Epithelial cell of proximal tubule (primary cell): ENCODE data around the gene LDB2. TPM values are rescaled to one million over a fixed set of nuclear protein-coding genes. Genes with fewer than 3 reads are reported as not detected.

ENCODE experiments used
- DNase-seq: peaks from one replicate; pipeline ENCODE4 v3.0.0-alpha.2; 2011; ENCODE audit warnings: low read depth
- H3K4me3 ChIP-seq: 2 replicates; pipeline ENCODE4 v1.5.1; 2011; ENCODE audit warnings: low read depth, mild to moderate bottlenecking, low read length
- total RNA-seq: library from RNA; depleted of rRNA; stranded (reverse); fragments of >200 nt; gene quantifications from 2 replicates; pipeline ENCODE4 v1.2.3, GENCODE V29; 2015
- TF ChIP-seq, protein P1 (sequence below): conservative IDR thresholded peaks from 2 replicates; pipeline ENCODE4 v1.5.1; 2012; ENCODE audit warnings: low read depth, mild to moderate bottlenecking, low read length

The LDB2 gene
- total RNA-seq, 1 donor from 2014 or later, result 0.75 TPM

DNA sequence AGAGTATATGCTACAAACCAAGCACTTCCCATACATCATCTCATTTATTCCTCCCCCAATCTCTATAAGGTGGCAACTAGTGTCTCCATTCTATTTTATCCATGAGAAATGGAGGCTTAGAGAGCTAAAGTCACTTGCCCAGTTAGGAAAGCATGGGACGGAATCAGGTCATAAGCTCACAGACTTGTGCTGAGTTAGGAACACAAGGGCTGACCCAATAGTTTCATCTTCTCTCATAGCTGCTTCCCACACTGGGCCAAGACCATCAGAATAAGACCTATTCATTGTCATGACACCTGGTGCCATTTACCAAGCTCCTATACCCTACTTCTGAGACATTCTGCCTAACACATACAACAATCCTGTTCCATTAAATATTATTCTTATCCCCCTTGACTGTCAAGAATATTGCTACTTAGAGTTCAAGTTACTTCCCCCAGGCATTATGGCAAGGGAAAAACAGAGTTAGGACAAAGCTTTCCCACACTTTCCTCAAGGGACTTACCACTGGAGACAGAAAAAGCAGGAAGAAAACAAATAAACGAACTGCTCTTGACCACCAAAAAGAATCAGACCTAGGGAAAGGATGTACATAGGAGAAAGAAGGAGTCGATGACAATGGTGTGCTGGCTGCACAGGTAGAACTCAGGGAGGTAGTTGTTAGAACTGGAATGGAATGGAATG lies 167.8 kb downstream of the LDB2 start:
- DNase-seq, result no peak
- TF ChIP-seq, protein P1, sequence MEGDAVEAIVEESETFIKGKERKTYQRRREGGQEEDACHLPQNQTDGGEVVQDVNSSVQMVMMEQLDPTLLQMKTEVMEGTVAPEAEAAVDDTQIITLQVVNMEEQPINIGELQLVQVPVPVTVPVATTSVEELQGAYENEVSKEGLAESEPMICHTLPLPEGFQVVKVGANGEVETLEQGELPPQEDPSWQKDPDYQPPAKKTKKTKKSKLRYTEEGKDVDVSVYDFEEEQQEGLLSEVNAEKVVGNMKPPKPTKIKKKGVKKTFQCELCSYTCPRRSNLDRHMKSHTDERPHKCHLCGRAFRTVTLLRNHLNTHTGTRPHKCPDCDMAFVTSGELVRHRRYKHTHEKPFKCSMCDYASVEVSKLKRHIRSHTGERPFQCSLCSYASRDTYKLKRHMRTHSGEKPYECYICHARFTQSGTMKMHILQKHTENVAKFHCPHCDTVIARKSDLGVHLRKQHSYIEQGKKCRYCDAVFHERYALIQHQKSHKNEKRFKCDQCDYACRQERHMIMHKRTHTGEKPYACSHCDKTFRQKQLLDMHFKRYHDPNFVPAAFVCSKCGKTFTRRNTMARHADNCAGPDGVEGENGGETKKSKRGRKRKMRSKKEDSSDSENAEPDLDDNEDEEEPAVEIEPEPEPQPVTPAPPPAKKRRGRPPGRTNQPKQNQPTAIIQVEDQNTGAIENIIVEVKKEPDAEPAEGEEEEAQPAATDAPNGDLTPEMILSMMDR, result no peak
- no peak overlapping the region for H3K4me3 ChIP-seq

DNA sequence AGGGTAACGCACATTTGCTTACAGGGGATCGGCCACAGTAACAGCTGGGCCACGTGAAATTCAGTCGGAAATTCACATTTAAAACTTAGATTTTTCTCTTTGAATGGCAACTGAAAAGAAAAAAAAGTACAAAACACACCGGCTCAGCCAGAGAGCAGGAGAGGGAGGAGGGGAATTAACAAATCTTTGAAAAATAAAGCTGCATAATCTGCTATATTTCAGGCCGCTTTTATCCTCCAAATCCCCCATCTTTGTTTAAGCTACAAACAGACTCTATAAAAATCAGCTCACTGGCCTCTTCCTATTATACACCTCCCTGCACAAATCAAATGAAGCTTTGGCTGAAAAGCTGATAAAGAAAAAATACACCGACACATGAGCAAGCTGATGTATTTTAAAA lies 169.1 kb downstream of the LDB2 start:
- TF ChIP-seq, protein P1, result no peak
- no peak for DNase-seq
- no peak overlapping the region for H3K4me3 ChIP-seq

DNA sequence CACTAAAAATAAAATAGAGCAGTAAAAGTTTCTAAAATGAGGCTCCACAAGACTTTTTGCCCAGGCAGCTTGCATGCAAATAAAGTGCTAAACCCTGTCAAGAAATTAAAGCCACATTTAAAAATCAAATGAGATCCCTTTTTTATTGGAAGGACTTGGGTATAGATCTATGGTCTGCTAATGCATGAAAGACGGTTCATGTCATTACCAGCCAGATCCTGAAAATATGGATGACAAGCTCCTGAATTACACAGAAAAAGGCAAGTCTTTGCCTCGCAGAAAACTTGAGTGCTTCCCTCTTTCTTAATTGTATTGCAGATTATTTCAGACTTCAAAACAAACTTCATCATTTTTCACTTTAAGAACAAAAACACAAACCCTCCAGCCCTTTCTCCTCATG lies 169.6 kb downstream of the LDB2 start:
- TF ChIP-seq, protein P1, result no peak
- DNase-seq, result no peak
- H3K4me3 ChIP-seq, result no peak overlapping the region

DNA sequence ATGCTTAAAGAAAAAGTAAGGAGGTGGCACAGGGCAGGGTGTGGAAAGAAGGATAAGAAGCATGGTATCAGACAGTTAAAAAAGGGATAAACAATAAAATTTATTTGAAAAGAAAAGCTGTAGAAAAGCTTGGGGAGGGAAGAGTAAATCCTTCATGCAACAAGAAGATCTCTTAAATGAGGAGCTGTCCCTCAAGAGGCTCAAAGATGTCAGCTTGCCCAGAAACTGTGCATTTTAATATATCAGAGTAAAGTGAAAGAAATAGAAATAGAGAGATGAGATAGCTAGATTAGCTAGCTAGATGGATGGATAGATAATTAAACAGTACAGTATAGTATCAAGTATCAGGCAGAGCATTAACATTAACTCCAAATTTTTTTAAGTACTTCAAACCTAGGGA lies 170.3 kb downstream of the LDB2 start:
- DNase-seq, result no peak
- H3K4me3 ChIP-seq, result no peak overlapping the region
- TF ChIP-seq, protein P1, result no peak

DNA sequence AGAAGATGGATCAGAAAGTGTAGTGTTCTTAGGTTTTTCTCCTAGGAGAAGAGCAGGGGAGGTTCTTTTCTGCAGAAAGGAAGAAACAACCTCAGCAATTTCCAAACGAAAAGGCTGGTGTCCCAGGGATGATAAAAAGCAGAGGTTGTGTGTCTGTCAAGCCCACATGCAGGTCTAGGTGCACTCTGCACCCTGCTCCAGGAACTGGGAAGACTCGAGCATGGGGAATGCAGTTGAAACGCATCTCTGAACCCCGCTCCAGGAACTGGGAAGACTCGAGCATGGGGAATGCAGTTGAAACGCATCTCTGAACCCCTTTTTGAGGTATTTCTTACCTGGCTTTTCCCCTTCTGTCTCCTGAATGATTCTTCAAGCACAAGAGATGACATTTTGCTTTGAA lies 171.2 kb downstream of the LDB2 start:
- H3K4me3 ChIP-seq, result no peak overlapping the region
- DNase-seq, result no peak
- TF ChIP-seq, protein P1, result no peak

DNA sequence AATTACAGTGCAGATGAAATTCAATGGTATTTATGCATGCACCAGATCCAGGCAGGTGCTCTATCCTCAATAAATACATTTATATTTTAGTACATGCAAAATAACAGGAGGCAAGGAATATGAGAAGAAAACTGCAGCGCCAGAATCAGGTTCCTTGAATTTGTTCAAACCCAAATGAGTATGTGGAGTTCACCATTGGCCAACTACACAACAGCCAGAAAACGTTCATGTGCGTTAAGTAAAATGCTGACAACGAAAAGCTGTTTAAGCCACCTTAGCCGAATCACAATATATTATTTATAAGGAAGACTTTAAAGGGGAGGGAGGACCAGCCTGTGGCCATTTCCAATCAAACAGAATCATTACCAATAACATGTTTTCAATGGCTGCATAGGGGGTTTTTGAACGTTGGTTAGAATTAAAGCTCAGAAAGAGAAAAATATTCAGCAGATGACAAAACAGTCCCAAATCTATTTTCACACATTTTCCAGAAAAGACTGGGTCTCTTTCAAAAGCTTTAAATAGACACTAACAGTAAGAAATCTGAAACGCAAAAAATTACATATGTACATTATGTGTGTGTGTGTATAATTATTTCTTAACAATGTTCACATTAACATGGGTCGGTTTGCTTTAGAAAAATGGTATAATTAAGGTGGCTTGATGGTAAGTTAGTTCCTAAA lies 171.9 kb downstream of the LDB2 start:
- DNase-seq, result no peak
- H3K4me3 ChIP-seq, result no peak overlapping the region
- TF ChIP-seq, protein P1, result no peak

DNA sequence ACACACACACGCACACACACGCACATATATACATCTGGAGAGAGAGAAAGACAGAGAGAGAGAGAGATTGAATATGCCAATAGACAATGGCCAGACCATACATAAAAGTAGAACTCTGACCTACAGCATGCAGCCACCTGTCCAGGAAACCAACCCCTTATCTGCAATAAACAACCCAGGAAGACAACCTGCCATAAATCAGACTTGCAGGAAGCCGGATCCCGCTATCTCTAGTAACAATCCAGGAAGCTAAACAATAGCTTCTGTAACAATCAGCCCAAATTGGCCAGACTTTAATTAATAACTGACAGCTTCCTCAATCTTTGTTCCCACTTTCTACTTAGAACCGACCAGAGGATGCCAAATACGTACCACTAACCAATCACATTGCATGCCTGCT lies 173.2 kb downstream of the LDB2 start:
- TF ChIP-seq, protein P1, result no peak
- no peak for DNase-seq
- no peak overlapping the region for H3K4me3 ChIP-seq
